Activated CD8-positive, alpha-beta memory T cell treated with anti-CD3 and anti-CD28 coated beads for 1 hour (primary cell): ENCODE measurements around the gene HEPN1.

Source experiments
- DNase-seq, 2 donors: peaks; one replicate each; pipeline ENCODE4 v3.0.0-alpha.2; 2020; ENCODE audit warnings: low read depth in 1 of 2; ENCODE audit errors: extremely low read depth in 1 of 2

HEPN1 gene

GRCh38 chr11:124899383-124900145 is 19.5 kb upstream of the HEPN1 start:
- DNase-seq, result no peak

- DNase-seq, result no peak
Observed at GRCh38 chr11:124900464-124900863, 18.6 kb upstream of the HEPN1 start.

GRCh38 chr11:124902616-124903015 is 16.4 kb upstream of the HEPN1 start:
- no peak for DNase-seq

GRCh38 chr11:124915541-124916369 is 3.3 kb upstream of the HEPN1 start:
- DNase-seq, result no peak

GRCh38 chr11:124916370-124916710 is 2.7 kb upstream of the HEPN1 start:
- DNase-seq, result no peak

- DNase-seq, result no peak
Observed at GRCh38 chr11:124917115-124917637, 1.9 kb upstream of the HEPN1 start.

- DNase-seq, result no peak
Observed at GRCh38 chr11:124919898-124920297, 848 bp downstream of the HEPN1 start.

GRCh38 chr11:124920356-124920755 is 1.3 kb downstream of the HEPN1 start:
- no peak for DNase-seq

- DNase-seq, result peak; percentile 50 to 66
Observed at GRCh38 chr11:124920870-124921609, 2.0 kb downstream of the HEPN1 start.

- DNase-seq, result no peak
Observed at GRCh38 chr11:124922831-124923230, 3.8 kb downstream of the HEPN1 start.

GRCh38 chr11:124923296-124923695 is 4.2 kb downstream of the HEPN1 start:
- no peak for DNase-seq

GRCh38 chr11:124928942-124929665 is 10.1 kb downstream of the HEPN1 start:
- no peak for DNase-seq

GRCh38 chr11:124930799-124931198 is 11.7 kb downstream of the HEPN1 start:
- no peak for DNase-seq

- no peak for DNase-seq
Observed at GRCh38 chr11:124934862-124935547, 16.0 kb downstream of the HEPN1 start.

GRCh38 chr11:124935548-124936514 is 16.8 kb downstream of the HEPN1 start, which contains the start of gene HEPACAM:
Gene HEPACAM (minus strand): TSS chr11:124936047. CDS start chr11:124936006, 41 bp downstream.
- DNase-seq, result no peak

- DNase-seq, result no peak
Observed at GRCh38 chr11:124937336-124937935, 18.4 kb downstream of the HEPN1 start.

GRCh38 chr11:124938206-124938765 is 19.2 kb downstream of the HEPN1 start:
- no peak for DNase-seq

GRCh38 chr11:124938970-124939369 is 19.9 kb downstream of the HEPN1 start:
- no peak for DNase-seq
